Muscle of back (tissue), 11 donors: ENCODE data around the gene CCDC152. TPM values are rescaled to one million over a fixed set of nuclear protein-coding genes. Genes with fewer than 3 reads are reported as not detected.

Experiments used
- DNase-seq, 3 donors: peaks; one replicate each; pipeline versions ENCODE4 v3.0.0 to v3.0.0-alpha.2; 2013
- polyA plus RNA-seq, 10 donors: library from polyadenylated mRNA; unstranded; fragments of 120-200 nt; gene quantifications; one replicate each; pipeline ENCODE4 v1.2.1, GENCODE V29; 2013; ENCODE audit not compliant: insufficient read length in 10 of 10

Gene CCDC152
- polyA plus RNA-seq, 10 donors: 4.2 to 8.3 (median 4.9) TPM

GRCh38 chr5:42772265-42772993 is 15.8 kb downstream of the CCDC152 start:
- DNase-seq: no peak

DNA sequence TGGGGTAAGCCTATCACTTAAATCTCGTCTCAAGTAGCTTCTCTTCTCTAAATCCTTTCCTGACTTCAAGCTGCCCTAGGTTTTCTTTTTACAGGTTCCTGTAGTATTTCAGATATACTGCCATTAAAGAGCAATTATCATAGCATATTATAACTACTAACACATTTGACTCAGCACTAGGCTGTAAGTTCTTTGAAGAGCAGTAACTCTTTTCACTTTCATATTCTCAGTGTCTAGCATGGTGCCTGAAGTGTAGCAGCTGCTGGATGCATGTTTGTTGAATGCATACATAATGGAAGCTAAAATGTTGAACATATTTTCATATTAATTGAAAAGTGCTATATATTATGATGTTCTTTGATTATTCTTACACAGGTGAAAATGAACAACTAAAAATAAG is 22.5 kb downstream of the CCDC152 start:
- no peak for DNase-seq

GRCh38 chr5:42781584-42781983 is 25.0 kb downstream of the CCDC152 start:
- no peak for DNase-seq

GRCh38 chr5:42784132-42784531 is 27.5 kb downstream of the CCDC152 start:
- DNase-seq: no peak

GRCh38 chr5:42785756-42786155 is 29.1 kb downstream of the CCDC152 start:
- no peak for DNase-seq

GRCh38 chr5:42787073-42787472 is 30.5 kb downstream of the CCDC152 start:
- DNase-seq: no peak

DNA sequence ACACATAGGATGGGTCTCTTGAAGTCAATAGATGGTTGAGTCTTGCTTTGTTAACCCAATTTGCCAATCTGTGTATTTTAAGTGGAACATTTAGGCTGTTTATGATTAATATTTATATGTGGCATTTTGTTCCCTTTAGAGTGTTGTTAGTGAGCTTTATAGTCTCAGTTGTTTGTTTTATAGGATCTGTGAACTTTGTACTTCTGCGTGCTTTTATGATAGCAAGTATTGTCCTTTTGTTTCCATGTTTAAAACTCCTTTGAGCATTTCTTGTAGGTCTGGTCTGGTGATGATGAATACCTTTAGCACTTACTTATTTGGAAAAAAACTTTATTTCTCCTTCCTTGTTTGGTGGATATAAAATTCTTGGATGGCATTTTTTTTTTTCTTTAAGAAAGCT is 31.2 kb downstream of the CCDC152 start:
- DNase-seq: no peak

DNA sequence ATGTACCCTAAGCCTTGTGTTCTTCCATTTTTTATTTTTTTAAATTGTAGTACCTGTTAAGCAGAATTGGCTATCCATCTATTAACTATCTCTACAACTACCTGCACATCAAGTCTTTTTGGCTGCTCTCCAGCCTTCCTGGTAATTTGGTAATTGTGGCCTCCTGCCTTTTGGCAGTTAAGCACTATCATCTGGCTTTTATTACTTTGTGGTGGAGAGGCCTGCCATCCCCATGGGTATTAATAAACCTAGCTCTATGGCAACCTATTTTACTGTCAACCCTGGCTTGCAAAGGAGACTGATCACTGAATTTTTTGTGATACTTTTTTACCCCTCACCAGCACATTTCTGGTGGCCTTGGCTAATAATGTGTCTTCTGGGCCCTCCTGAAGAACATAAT is 34.5 kb downstream of the CCDC152 start:
- DNase-seq: no peak

- DNase-seq: no peak
These were observed 41.9 kb downstream of the CCDC152 start for GRCh38 chr5:42798284-42799240.

- no peak for DNase-seq
These were observed 42.6 kb downstream of the CCDC152 start for GRCh38 chr5:42799241-42799608.

DNA sequence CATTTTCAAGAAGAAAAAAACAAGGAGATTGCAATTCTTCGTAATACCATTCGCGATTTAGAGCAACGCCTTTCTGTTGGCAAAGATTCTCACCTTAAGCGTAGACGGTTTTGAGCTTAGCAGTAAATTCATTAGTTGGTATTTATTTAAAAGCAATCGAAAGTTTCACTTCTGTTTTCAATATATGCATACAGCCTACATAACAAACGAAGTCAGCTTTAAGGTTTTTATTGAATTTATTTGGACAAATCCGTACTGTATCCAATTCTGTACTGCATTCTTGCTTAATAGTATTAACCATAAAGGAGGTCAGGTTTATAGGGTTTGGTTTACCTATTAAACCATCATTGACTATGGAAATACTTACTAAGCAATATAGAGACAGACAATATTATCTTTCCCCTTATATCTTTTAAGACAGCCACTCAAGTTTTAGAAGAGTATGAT is 43.1 kb downstream of the CCDC152 start:
- DNase-seq: no peak

DNA sequence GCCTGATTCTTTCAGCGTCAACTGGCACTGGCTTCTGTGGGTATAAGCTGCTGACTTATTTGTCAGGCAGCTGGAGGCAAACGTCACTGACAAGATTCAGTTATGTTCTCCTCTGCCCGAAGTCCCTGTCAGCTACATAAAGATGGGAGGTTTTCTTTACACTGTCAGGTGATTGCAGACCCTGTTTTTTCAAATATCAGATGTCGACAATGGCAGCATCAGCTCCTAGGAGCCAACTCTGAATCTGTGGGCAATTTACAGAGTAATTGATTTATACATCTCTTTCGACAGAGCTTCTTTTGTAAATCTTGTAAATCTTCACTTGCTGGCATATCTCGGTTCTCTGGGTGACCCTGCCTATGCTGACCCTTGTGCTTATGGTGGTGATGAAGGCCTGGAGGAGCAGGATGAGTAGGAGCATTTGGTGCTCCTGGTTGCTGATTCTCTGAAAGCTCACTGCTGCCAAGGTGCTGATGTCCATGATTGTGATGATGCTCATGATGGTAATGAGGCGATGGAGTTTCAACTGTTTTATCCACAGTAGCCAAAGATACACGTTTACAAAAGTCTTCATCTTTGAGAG is 44.2 kb downstream of the CCDC152 start:
- DNase-seq: no peak

DNA sequence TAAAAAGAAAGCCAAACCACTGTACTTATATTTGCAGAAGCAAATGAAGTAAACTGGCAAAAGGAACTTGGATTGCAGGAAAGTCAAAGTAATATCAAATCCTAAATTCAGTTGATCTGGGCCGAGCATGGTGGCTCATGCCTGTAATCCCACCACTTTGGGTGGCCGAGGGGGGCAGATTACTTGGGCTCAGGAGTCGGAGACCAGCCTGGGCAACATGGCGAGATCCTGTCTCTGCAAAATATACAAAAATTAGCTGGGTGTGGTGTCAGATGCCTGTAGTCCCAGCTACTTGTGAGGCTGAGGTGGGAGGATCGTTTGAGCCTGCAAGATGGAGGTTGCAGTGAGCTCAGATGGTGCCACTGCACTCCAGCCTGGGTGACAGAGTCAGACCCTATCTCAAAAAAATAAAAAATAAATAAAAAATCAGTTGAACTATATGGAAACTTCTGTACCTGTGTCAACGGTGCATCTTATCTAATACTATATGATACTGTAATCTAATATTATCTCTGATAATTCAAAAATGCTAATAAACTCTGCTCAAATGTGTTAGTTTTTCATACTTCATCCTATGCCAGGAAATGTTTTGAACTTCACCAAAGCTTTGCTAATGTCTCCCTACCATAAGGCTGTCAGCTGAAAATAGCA is 45.0 kb downstream of the CCDC152 start:
- no peak for DNase-seq

DNA sequence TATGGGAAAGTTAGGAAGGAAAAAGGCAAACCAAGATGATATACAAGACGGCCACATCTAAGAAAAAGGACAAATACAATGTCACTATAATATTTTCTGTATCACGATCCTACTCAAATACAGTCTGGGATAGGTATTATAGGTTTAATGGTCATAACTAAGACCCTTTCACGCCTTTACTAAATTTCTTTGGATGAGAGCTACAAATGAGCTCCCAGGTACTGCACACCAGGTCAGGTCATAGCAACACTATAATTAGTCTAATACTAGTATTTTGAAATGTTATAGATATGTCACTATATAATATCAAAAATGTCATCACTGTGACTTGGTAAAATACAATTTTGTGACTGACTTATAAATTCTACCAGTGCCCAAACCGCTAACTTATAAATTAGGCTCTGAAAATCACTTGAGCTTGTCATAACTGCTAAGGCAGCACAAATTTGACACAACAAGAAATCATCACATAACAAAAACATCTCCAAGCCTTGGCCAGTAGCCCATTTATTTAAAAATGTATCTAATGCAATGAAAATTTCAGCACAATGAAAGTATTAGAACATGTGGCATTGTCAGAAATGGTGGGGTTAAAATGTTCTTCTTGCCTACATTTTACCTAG is 48.2 kb downstream of the CCDC152 start:
- no peak for DNase-seq

DNA sequence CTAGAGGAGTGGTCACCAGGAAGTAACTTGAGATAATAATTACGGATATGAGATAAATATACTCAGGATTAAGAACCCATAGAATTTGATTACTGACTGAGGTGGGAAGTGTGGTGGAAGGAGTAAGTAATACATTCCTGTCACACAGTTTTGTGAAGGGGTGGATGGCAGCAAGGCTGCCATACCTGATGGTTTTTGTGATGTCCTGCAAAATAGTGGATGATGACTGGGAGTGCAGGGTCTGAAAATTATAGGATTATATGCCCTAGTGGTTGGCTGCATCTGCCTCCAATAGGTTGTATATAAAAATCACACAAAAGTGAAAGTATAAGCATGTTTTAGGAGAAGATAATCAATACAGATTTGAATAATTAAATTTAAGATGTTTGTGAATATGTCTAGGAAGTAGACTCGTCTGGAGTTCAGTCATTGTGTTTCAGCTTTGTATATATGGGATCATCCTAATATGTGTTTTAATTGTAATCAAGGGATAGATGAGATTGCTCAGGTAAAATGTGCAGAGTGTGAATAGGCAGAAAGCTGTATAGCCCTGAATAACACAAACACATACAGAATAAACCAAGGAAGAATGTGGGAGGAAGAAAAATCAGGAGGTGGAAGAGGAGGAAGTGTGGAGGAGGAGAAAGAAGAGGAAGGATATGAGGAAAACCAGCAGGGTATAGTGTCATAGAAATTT is 49.5 kb downstream of the CCDC152 start:
- no peak for DNase-seq

- DNase-seq: no peak
These were observed 50.2 kb downstream of the CCDC152 start for GRCh38 chr5:42806701-42807262.

GRCh38 chr5:42807722-42808447 is 51.3 kb downstream of the CCDC152 start:
- no peak for DNase-seq

GRCh38 chr5:42808888-42809611 is 52.4 kb downstream of the CCDC152 start:
- no peak for DNase-seq
